ENCODE data around the gene NAV2. TPM values are rescaled to one million over a fixed set of nuclear protein-coding genes. Genes with fewer than 3 reads are reported as not detected.

The NAV2 gene
- total RNA-seq, 1 experiment from 2014 or later: 23.3 TPM

- Histone ChIP-seq H3K4me1 (replicated peaks; ENCODE audit: insufficient read depth) (peaks cover 23% of the 10 kb centered on the region), H3K79me2 (ENCODE audit: low read depth) (peaks cover 25% of the 10 kb centered on the region), H3K27ac (no peak overlapping the region), H3F3A (ENCODE audit: insufficient read depth, low read depth) (no peaks in the 10 kb centered on the region), H3K27me3 (ENCODE audit: insufficient read depth, low read depth) (no peaks in the 10 kb centered on the region), H3K9me3 (ENCODE audit: insufficient read depth, low read depth) (no peaks in the 10 kb centered on the region), H3K4me2 (no peak overlapping the region), H4K20me1 (ENCODE audit: insufficient read depth) (0 out of 2 replicates have a peak, but pooled peaks cover 4% of the 10 kb centered on the region), H2AFZ (no peak overlapping the region), H3K9me2 (ENCODE audit: insufficient read depth) (no peaks in the 10 kb centered on the region), H3K36me3 (ENCODE audit: low read depth) (no peaks in the 10 kb centered on the region), H3K4me3 (no peak overlapping the region)
- TF ChIP-seq CTCF (conservative IDR thresholded peaks at IDR 0.05): no peak
- intact Hi-C loops (cut with micrococcal nuclease; ENCODE audit: unreplicated experiment): no loop called here
- DNase-seq: no peak
- no TSS peak for BruUV-seq (replicated peaks)
- ChIA-PET POLR2A (ENCODE audit: unreplicated experiment) (interaction anchor here (0.7 kb wide), 1 partner anchor 206 kb away, joined by 6 read pairs; no protein-coding TSS in a partner anchor), CTCF (interaction anchor here (0.6 to 0.7 kb wide), 2 partner anchors 39 to 58 kb away, joined by 3 read pairs; no protein-coding TSS in a partner anchor)
These were observed 68.7 kb downstream of the NAV2 start for GRCh38 chr11:19781351-19781750.

- no peak overlapping the region for H3K27ac ChIP-seq
- H3K9me2 ChIP-seq (ENCODE audit: insufficient read depth): no peaks in the 10 kb centered on the region
- no peak for DNase-seq
- H3K27me3 ChIP-seq (ENCODE audit: insufficient read depth, low read depth): no peaks in the 10 kb centered on the region
- H3K79me2 ChIP-seq (ENCODE audit: low read depth): peaks cover 5% of the 10 kb centered on the region
- H3K9me3 ChIP-seq (ENCODE audit: insufficient read depth, low read depth): no peaks in the 10 kb centered on the region
- POLR2A ChIA-PET (ENCODE audit: unreplicated experiment): interaction anchor here (0.7 kb wide), 1 partner anchor 91 kb away, joined by 5 read pairs; no protein-coding TSS in a partner anchor
- CTCF ChIA-PET: no interaction called here
- peaks cover 10% of the 10 kb centered on the region; the same call in 1 of the 2 replicates for H4K20me1 ChIP-seq (ENCODE audit: insufficient read depth)
- H3K4me2 ChIP-seq: no peak overlapping the region
- H3K36me3 ChIP-seq (ENCODE audit: low read depth): no peaks in the 10 kb centered on the region
- intact Hi-C loops (cut with micrococcal nuclease; ENCODE audit: unreplicated experiment): no loop called here
- H3F3A ChIP-seq (ENCODE audit: insufficient read depth, low read depth): no peaks in the 10 kb centered on the region
- H2AFZ ChIP-seq: no peak overlapping the region
- H3K4me3 ChIP-seq: no peak overlapping the region
- no TSS peak for BruUV-seq (replicated peaks)
- TF ChIP-seq EZH2 (IDR thresholded peaks at IDR 0.05; ENCODE audit: low read depth) (no peak), CTCF (conservative IDR thresholded peaks at IDR 0.05) (no peak)
- no peaks in the 10 kb centered on the region for H3K4me1 ChIP-seq (replicated peaks; ENCODE audit: insufficient read depth)
These were observed 72.6 kb downstream of the NAV2 start for GRCh38 chr11:19785265-19785664.

GRCh38 chr11:19786644-19787043, 74.0 kb downstream of the NAV2 start:
- intact Hi-C loops (cut with micrococcal nuclease; ENCODE audit: unreplicated experiment): no loop called here
- Histone ChIP-seq H3K4me2 (no peak overlapping the region), H3F3A (ENCODE audit: insufficient read depth, low read depth) (no peaks in the 10 kb centered on the region), H4K20me1 (ENCODE audit: insufficient read depth) (peaks cover 10% of the 10 kb centered on the region; the same call in 1 of the 2 replicates), H3K27ac (no peak overlapping the region), H3K4me1 (replicated peaks; ENCODE audit: insufficient read depth) (no peaks in the 10 kb centered on the region), H3K79me2 (ENCODE audit: low read depth) (no peaks in the 10 kb centered on the region; the same call in 1 of the 2 replicates), H2AFZ (no peak overlapping the region), H3K27me3 (ENCODE audit: insufficient read depth, low read depth) (no peaks in the 10 kb centered on the region), H3K9me2 (ENCODE audit: insufficient read depth) (no peaks in the 10 kb centered on the region), H3K4me3 (no peak overlapping the region), H3K36me3 (ENCODE audit: low read depth) (no peaks in the 10 kb centered on the region), H3K9me3 (ENCODE audit: insufficient read depth, low read depth) (no peaks in the 10 kb centered on the region)
- BruUV-seq (replicated peaks): no TSS peak
- TF ChIP-seq EZH2 (IDR thresholded peaks at IDR 0.05; ENCODE audit: low read depth) (no peak), CTCF (conservative IDR thresholded peaks at IDR 0.05) (no peak)
- ChIA-PET POLR2A (ENCODE audit: unreplicated experiment) (interaction anchor here (0.7 kb wide), 1 partner anchor 12 kb away, joined by 4 read pairs; no protein-coding TSS in a partner anchor), CTCF (no interaction called here)
- DNase-seq: no peak

All from PC-9 (cell line).